Transverse colon (tissue), 4 donors: ENCODE data around the gene RGS10. TPM values are rescaled to one million over a fixed set of nuclear protein-coding genes. Genes with fewer than 3 reads are reported as not detected.

ENCODE experiments used
- DNase-seq: peaks from one replicate; pipeline ENCODE4 v3.0.0-alpha.2; 2019
- H3K27ac ChIP-seq, 4 donors: fragments of 200-600 bp; sonication (generic); 2 replicates each; pipeline ENCODE4 v1.5.1; 2016 to 2018; ENCODE audit warnings: inconsistent platforms in 4 of 4
- H3K27me3 ChIP-seq: fragments of 200-600 bp; sonication (generic); 2 replicates; pipeline ENCODE4 v1.5.1; 2017; ENCODE audit warnings: inconsistent platforms
- H3K36me3 ChIP-seq, 4 donors: fragments of 200-600 bp; sonication (generic); 2 replicates each; pipeline ENCODE4 v1.5.1; 2017 to 2019; ENCODE audit warnings: inconsistent platforms in 4 of 4
- H3K4me1 ChIP-seq, 4 donors: fragments of 200-600 bp; sonication (generic); 2 replicates each; pipeline ENCODE4 v1.5.1; 2017 to 2020; ENCODE audit warnings: inconsistent platforms in 4 of 4
- H3K4me3 ChIP-seq, 4 donors: fragments of 200-600 bp; sonication (generic); 1 replicate in 1 of 4; 2 replicates in 3 of 4; pipeline versions ENCODE4 v1.5.1 to v1.6.1; 2017 to 2019; ENCODE audit warnings: inconsistent platforms in 4 of 4
- H3K9me3 ChIP-seq, 2 donors: fragments of 200-600 bp; sonication (generic); 2 replicates each; pipeline ENCODE4 v1.5.1; 2017 to 2019; ENCODE audit warnings: inconsistent platforms in 2 of 2
- EP300 ChIP-seq: sonication (generic); formaldehyde crosslinking; IDR thresholded peaks from one replicate; pipeline ENCODE4 v1.6.1; 2017; ENCODE audit warnings: antibody characterized with exemption, low read depth
- POLR2A ChIP-seq: fragments of 450-650 bp; IDR thresholded peaks from one replicate; pipeline ENCODE4 v1.6.1; 2016; ENCODE audit warnings: antibody characterized with exemption, mild to moderate bottlenecking, moderate library complexity
- POLR2AphosphoS5 ChIP-seq, 3 donors: sonication (generic); formaldehyde crosslinking; IDR thresholded peaks; one replicate each; pipeline ENCODE4 v1.6.1; 2016; ENCODE audit warnings: antibody characterized with exemption in 3 of 3
- WGBS, 2 donors: methylation state at CpG; one replicate each; pipeline ENCODE4 v1.1.5; 2018; ENCODE audit warnings: low coverage in 1 of 2; 5-methylcytosine and 5-hydroxymethylcytosine counted together
- in situ Hi-C, 4 donors: fragments of 200-750 bp; cut with MboI; loops; one replicate each; pipeline versions ENCODE4 v1.15.0 to v1.15.1; 2017; ENCODE audit warnings: low sequenced_read_pairs in 3 of 4, low pct_ligation_motif_present in 1 of 4, low pct_unique_long_range_greater_than_20kb in 1 of 4
- intact Hi-C: fragments of 100-400 bp; cut with DNase I; formaldehyde crosslinking; loops from one replicate; pipeline ENCODE4 v1.15.1; 2023; ENCODE audit warnings: low total_unique reads
- total RNA-seq, 4 donors: library from RNA; depleted of rRNA; stranded (reverse); fragments of >200 nt; gene quantifications; one replicate each; pipeline ENCODE4 v1.1.0, GENCODE V29; 2016
- TF ChIP-seq, protein P1 (sequence below), 5 experiments: fragments of 200-600 bp in 3 of 5; fragments of 450-650 bp in 2 of 5; sonication (generic) in 3 of 5; IDR thresholded peaks; 1 replicate in 2 of 5; 2 replicates in 3 of 5; pipeline ENCODE4 v1.5.1; 2016 to 2017; ENCODE audit warnings: antibody characterized with exemption in 5 of 5, inconsistent platforms in 3 of 5, mild to moderate bottlenecking in 2 of 5, moderate library complexity in 1 of 5

The RGS10 gene
- total RNA-seq, 4 donors from 2014 or later: 26.3 to 47.1 (median 38.8) TPM

DNA sequence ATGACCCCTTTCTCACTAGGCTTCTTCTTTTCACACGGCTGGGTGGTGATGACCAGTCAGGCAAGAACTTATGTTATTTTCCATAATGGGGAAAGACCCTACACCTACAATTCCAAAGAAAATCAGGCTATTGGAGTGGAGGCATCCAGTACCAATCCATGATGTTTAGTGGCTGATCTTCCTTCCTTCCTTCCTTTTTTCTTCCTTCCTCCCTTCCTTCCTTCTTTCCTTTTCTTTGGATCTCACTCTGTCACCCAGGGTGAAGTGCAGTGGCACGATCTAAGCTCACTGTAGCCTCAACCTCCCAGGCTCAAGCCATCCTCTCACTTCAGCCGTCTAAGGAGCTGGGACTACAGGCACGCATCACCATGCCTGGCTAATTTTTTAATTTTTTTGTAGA lies 2.5 kb downstream of the RGS10 start:
- Histone ChIP-seq H3K4me3 (no peak overlapping the region), H3K4me1 (peaks cover 29 to 72% (median 46%) of the 10 kb centered on the region in 4 donors), H3K36me3 (no peaks in the 10 kb centered on the region), H3K9me3 (no peaks in the 10 kb centered on the region), H3K27me3 (no peaks in the 10 kb centered on the region), H3K27ac (peak overlapping the region; percentile 86 to 95 (median 91))
- intact Hi-C loops: loop anchor here (10.0 kb wide), 1 partner anchor 55 kb away; the partner anchor contains the start of gene TIAL1
- in situ Hi-C loops: no loop called here
- TF ChIP-seq POLR2A: no peak
- no peak for TF ChIP-seq EP300
- TF ChIP-seq, protein P1, sequence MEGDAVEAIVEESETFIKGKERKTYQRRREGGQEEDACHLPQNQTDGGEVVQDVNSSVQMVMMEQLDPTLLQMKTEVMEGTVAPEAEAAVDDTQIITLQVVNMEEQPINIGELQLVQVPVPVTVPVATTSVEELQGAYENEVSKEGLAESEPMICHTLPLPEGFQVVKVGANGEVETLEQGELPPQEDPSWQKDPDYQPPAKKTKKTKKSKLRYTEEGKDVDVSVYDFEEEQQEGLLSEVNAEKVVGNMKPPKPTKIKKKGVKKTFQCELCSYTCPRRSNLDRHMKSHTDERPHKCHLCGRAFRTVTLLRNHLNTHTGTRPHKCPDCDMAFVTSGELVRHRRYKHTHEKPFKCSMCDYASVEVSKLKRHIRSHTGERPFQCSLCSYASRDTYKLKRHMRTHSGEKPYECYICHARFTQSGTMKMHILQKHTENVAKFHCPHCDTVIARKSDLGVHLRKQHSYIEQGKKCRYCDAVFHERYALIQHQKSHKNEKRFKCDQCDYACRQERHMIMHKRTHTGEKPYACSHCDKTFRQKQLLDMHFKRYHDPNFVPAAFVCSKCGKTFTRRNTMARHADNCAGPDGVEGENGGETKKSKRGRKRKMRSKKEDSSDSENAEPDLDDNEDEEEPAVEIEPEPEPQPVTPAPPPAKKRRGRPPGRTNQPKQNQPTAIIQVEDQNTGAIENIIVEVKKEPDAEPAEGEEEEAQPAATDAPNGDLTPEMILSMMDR (IDR thresholded peaks at IDR 0.05): no peak
- no peak for TF ChIP-seq POLR2AphosphoS5 (IDR thresholded peaks at IDR 0.05)
- no peak for DNase-seq
- 72 to 74% methylated on average over 4 of the region's 4 CpGs for WGBS, 2 donors

DNA sequence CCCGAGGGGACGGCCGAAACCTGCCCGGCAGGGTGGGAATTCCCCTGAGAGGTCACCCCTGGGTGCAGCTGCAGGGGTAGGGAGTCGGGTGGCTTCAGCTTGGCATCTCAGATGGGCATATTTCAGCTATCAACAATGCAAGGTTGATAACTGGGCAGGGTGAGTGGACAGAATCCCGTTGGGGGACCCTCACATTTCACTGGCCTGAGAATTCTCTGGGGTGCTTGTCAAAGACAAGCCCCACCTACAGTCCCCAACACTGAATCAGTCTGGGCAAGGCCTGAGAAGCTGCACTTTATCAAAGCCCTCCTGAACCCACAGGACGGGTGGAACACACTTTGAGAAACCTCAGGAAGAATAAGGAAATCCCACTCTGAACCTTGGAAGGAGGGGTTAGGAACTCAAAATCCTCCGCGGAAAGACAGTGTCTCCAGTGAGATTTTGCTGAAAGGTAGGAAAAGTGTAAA lies 3.1 kb downstream of the RGS10 start:
- 40% methylated on average over 9 of the region's 9 CpGs; no CpG with 5 or more reads in 1 of the 2 donors for WGBS, 2 donors
- intact Hi-C loops (no loop called here), in situ Hi-C loops (no loop called here)
- Histone ChIP-seq H3K4me3 (peak overlapping the region in 1 of 4 donors; percentile 20), H3K36me3 (no peaks in the 10 kb centered on the region), H3K4me1 (peaks cover 29 to 73% (median 46%) of the 10 kb centered on the region in 4 donors), H3K9me3 (no peaks in the 10 kb centered on the region), H3K27ac (peak overlapping the region; percentile 86 to 95 (median 91)), H3K27me3 (no peaks in the 10 kb centered on the region)
- DNase-seq: no peak
- TF ChIP-seq POLR2A (no peak), POLR2AphosphoS5 (IDR thresholded peaks at IDR 0.05) (no peak), EP300 (no peak)
- TF ChIP-seq, protein P1 (IDR thresholded peaks at IDR 0.05): no peak

DNA sequence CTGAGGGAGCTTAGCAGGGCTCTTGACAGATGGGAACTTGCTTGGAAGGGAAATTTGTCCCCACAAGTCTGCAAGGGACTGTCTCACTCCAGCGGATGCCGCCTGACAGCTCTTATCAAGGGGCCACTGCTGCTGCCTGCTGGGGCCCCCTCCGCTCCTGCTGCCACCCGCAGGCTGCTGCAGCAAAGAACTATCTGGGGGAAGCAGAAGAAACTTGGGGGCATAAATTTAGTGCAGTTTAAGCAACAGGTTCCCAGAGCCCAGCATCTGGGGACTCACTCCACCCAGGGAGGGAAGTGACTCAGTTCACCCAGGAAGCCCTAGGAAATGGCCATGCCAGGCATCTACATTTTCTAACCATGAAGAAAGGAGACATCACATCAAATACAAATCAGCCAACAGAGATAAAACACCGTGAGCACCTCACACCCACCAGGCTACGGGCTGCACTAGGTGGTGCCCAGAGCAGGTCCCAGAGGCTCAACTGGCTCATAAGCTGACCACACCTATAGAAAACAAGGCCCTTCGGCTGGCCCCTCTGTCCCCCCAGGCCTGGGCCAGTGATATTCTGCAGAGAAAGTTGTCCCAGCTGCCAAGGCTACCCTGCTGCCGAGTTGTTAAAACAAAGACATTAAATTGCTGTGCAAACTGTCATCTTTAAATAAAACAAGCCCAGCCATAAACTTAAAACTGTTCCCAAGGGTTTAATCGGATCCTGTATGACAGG lies 3.7 kb downstream of the RGS10 start:
- no peaks in the 10 kb centered on the region for H3K9me3 ChIP-seq
- no peak for DNase-seq
- H3K27me3 ChIP-seq: no peaks in the 10 kb centered on the region
- TF ChIP-seq POLR2A: no peak
- TF ChIP-seq POLR2AphosphoS5 (IDR thresholded peaks at IDR 0.05): no peak
- TF ChIP-seq, protein P1 (IDR thresholded peaks at IDR 0.05): no peak
- no peak for TF ChIP-seq EP300
- no peaks in the 10 kb centered on the region for H3K36me3 ChIP-seq
- H3K27ac ChIP-seq: peak overlapping the region; percentile 86 to 95 (median 91)
- WGBS, 2 donors: 39% methylated on average over 9 of the region's 9 CpGs; no CpG with 5 or more reads in 1 of the 2 donors
- intact Hi-C loops (no loop called here), in situ Hi-C loops (no loop called here)
- peaks cover 28 to 71% (median 44%) of the 10 kb centered on the region in 4 donors for H3K4me1 ChIP-seq
- peak overlapping the region in 1 of 4 donors; percentile 20 for H3K4me3 ChIP-seq

GRCh38 chr10:119537953-119538630 lies 4.4 kb downstream of the RGS10 start:
- 71 to 74% methylated on average over 4 to 5 of the region's 5 CpGs for WGBS, 2 donors
- Histone ChIP-seq H3K9me3 (no peaks in the 10 kb centered on the region), H3K36me3 (no peaks in the 10 kb centered on the region), H3K27ac (peak overlapping the region; percentile 86 to 95 (median 91)), H3K27me3 (no peaks in the 10 kb centered on the region), H3K4me3 (peak overlapping the region in 1 of 4 donors; percentile 20), H3K4me1 (peaks cover 21 to 71% (median 38%) of the 10 kb centered on the region in 4 donors)
- no peak for DNase-seq
- intact Hi-C loops: no loop called here
- in situ Hi-C loops: no loop called here
- TF ChIP-seq EP300: no peak
- TF ChIP-seq POLR2AphosphoS5 (IDR thresholded peaks at IDR 0.05): no peak
